GM19328 (cell line): Measurements from ENCODE around the gene TM4SF1.
"Not testable (repeated sequence)": the region's sequence is repeated elsewhere in the genome, so short reads cannot be mapped to it uniquely, and the experiment has no call there.

Source experiments
- ATAC-seq: cut with Tn5 transposase; IDR thresholded peaks from one replicate; pipeline ENCODE4 v1.9.1; 2021; ENCODE audit warnings: mild to moderate bottlenecking, moderate library complexity; ENCODE audit not compliant: unreplicated experiment

Gene TM4SF1

DNA sequence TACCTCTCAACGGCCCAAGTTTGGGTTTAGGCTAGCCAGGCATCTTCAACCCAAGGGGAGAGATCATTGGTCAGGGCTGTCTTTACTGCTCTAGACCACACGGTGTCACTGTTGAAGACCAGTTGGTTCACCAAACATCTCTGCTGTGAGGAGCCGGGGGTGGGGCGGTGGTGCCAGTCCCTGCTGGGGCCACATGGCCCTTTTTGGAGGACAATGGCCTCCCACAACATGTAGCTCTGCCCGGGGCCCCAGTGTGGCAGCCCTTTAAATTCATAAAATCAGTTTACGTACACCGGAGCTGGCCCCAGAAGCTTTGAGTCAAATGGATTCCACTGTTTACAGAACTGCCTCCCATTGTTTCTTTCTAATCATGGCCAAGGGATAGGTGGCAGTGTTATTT lies 24.9 kb downstream of the TM4SF1 start:
- peak; percentile 75 for ATAC-seq

DNA sequence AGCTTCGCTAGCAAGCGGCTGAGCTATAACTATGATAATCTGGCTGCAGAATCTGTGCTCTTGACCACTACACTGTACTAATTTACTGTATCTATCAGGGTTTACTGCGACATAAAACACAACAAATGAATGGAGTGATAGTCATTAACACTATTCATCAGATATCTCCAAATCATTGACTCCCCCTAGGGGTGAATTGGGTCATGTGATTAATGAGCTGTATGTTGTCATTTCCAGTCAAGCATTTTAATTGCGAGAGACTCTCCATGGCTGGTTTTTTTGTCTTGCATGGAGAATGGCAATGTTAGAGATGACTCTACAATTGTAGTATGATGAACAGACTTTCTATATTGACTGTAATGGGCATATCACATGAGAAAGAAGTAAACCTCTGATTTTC lies 33.5 kb downstream of the TM4SF1 start:
- ATAC-seq: no peak

DNA sequence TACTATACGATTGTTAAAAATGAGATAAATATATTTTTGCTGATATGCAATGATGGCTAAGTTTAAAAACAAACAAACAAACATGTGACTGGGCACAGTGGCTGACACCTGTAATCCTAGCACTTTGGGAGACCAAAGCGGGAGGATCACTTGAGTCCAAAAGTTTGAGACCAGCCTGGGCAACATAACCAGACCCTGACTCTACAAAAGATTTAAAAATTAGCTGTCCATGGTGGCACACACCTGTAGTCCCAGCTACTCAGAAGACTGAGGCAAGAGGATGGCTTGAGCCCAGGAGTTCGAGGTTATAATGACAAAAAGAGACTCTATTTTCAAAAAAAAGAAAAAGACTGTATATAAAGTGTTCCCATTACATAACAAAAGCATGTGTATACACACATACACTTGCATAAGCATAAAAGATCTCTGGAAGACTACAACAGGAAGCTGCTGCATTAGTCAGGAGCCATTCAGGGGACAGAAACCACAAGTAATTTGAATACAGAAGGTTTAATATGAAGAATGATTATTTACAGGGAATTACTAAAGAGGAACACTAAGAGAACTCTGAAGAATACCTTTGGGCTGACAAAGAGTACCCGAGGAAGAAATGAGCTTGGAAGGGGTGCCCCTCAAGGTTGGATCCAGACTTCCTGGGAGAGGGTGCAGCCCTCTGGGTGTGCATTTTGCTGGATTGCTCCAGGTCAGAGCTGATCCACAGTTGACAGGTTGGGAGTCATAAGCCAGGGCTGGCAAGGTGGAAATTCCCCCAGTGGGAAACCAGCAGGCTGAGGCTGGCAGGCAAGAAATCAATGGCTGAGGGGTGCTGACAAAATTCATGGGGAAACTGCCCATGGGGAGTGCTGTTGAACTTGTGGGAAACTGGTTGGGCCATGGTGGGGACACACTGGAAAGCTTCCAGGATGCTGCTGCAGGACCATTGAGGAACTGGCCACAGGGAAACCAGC lies 34.8 kb downstream of the TM4SF1 start:
- no peak for ATAC-seq

DNA sequence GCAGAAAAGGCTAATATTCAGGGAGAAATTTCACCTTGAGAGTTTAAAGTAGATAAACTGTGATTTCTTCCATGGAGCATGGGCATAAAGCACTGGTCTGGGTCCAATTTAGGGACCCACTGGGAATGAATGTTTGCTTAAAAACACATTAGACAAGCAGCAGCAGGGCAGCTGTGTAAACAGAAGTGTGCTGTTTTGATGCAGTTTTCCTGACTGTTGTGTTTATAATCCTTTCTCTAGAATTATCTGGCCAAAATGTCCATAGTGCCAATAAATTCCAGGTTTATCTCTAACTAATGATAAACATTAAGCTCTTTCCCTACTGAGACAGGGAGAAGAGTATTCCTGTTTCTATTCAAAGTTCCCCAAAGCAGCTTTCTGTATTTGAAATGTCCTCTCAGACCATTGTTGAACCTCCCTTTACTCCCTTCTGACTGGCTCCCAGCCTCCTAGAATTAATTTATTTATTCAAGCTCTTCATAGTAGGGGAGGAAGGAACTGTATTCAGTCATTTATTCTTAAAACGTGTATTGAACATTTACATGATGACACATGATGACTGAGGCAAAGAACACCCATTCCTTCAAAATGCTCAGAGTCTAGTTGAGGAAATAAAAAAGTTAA lies 37.0 kb downstream of the TM4SF1 start:
- no peak for ATAC-seq

DNA sequence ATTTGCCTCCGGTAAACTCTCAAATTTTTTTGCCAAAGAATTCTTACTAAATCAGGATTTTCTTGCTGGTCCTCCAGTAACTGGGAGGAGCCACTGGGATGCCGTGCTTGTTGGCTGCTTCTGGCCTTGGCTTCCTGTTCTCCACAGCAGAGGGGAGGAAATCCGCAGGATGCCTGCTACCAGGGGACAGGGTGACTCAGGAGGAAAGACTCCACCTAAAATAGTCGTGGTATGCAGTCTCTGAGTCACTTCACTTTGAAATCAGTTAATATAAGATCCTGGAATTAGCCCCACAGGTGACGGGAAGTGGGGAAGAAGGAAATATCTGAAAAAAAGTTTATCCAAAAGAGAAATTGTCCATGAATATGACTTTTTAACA lies 37.5 kb downstream of the TM4SF1 start:
- no peak for ATAC-seq

DNA sequence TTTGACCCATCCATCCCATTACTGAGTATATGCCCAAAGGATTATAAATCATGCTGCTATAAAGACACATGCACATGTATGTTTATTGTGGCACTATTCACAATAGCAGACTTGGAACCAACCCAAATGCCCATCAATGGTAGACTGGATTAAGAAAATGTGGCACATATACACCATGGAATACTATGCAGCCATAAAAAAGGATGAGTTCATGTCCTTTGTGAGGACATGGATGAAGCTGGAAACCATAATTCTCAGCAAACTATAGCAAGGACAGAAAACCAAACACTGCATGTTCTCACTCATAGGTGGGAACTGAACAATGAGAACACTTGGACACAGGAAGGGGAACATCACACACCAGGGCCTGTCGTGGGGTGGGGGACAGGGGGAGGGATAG lies 40.0 kb downstream of the TM4SF1 start:
- ATAC-seq: not testable (repeated sequence)

DNA sequence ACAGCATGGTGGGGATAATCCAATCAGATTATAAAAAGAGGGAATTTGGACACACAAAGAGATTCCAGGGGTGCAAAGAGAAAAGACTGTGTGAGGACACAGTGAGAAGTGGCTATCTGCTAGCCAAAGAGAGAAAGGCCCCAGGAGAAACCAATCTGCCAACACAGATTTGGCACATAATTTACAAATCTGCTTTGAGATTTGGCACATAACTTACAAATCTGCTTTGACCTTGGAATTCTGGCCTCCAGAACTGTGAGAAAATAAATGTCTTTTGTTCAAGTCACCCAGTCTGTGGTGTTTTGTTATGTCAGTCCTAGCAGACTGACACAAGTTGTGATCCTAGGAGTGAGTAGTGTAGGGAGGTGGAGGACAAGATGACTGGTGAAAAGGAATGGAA lies 40.5 kb downstream of the TM4SF1 start:
- no peak for ATAC-seq

DNA sequence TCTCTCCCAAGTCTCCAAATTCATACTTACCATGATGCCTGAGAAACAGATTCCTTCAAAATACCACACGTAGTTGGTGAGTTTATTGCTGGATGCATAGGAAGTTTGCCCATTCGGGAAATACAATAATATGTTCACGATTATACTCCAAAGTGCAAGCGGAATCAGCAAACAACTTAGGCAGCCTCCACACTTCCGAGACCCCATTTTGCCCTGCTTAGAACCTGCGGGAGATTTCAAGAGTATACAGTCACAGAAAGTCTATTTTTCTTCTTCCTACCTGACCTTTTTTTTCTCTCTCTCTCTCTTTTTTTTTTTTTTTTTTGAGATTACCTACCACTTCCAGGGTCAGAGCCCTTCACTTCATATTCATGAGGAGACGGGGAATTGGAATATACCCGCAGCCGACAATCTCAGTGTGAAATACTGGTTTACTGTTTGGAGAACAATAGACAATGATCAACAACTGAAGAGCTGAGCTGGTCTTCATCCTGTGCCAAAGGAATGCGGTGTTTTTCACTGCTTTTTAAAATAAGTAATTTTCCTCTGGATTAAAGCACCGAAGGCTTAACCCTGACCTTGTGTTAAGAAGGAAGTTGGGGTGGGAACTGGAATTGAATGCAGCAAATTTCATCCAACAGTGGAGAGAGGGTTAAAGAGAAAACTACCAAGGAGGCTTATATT lies 44.1 kb downstream of the TM4SF1 start, which contains the start of gene TM4SF18:
TM4SF18 (minus strand) TSS at position 461 of the 684 bp plus-strand sequence; CDS start at position 207, 254 bp downstream.
- ATAC-seq: no peak

DNA sequence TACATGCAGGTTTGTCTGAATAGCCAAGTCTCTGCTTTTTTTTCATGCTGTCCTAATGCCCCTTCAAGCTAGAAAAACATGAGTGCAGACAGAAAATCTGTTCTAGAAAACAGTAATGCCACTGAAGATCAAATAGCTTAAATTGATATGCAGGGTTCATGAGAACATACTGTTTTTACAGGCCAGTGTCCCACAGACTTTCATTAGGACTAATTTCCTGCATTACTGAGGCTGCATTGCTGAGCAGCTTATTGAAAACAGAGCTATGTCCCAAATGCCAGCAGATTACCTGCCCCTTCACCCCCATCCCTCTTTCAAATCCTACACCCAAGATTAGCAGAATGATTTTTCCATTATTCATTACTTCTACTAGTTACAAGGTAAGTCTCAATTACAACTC lies 44.7 kb downstream of the TM4SF1 start:
- no peak for ATAC-seq

DNA sequence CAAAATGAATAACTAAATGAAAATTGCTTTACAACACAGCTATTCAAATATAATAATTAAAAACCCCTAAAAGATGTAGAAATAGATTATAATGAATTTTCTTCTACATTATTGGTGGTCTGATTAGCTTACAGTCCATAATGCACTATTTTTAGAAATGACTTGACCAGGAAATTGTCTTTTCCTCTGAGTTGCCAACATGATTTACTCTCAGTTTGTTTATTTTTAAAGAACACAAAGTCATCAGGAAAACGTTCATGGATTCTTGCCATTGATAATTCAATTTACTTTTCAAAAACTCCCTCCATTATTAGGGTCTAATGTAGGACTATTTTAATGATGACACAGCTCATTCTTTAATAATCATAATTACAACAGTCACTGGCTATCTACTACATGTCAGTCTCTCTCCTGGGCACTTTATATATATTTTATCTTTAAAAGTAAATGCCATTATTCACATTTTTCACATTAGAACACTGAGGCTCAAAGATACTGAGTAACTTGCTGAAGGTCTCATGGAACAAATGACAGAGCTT lies 45.2 kb downstream of the TM4SF1 start:
- no peak for ATAC-seq

DNA sequence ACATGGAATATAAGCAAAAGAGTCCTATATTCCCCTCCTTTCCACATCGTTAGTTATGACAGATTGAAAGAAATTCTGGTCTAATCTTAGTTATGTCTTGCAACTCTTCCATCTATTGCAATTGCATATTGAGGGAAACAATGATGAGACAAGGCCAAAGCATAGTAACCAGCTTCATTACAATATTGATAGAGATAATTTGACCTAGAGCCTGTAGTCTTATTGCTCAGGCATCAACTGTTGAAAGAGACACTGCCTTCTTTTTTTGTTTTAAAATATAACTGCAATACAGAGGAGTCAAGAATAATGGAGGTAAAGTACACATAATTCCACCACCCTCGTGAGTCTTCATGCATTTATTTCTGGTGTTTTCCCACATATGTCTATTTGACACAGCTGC lies 46.1 kb downstream of the TM4SF1 start:
- ATAC-seq: no peak

DNA sequence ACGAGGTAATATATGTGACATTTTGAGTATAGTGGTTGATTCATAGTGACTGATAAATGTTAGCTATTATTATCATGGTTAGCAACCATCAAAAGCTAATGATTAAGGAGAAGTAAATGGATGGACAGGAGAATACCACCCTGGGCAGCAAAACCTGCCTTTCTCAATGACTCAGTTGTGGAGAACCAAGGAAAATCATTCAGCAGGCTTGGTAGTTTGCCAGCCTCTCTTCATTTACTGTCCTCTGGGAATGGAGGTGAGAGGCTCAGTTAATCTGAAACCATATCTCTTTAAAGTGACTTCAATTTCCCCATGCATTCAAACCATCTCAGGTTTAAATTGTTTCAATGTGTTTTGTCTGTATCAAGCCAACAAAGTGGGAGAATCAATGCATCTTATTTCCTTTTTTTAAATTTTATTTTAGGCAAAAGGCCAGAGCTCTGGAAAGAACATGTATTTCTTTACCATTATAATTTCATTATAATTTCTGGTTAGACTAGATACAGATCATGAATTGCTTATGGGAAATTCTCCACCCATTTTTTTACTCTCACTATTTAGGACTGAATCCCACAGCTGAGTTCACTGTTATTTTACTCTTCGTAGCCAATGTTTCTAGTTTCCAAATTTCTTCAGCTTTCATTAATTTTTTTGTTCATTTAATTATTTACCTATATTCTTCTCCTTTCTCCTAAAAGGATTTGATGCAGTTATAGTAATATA lies 46.7 kb downstream of the TM4SF1 start:
- ATAC-seq: no peak

DNA sequence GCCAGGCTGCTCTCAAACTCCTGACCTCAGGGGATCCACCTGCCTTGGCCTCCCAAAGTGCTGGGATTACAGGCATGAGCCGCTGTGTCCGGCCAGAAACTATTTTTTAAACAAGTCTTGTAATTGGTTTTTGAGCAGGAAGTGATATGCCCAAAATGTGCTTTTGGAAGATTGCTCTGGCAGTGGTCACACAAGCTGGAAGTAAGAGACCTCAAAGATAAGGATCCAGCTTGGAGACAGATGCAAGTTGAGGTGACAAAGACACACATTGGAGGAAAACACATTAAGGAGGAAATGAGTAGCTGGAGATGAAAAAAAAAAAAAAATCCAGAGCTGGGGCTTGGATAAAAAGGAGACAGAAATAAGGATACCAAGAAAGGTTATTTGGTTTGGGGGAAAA lies 50.3 kb downstream of the TM4SF1 start:
- ATAC-seq: no peak

DNA sequence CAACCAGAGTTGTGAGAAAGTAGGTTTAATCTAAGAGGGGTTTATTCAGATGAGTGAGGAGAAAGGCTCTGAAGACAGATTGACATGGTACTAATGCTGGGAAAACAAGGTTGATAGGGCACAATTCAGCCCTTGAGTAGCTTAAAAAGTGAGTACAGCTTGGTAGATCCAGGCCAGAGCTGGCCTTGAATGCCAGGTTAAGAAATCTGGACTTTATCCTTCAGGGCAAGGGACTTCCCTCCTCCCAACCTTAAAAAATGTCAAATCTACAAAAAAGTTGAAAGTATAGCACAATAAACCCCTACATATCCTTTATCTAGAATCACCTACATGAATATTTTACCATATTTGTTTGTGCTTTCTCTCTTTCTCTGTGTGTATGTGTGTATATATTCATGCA lies 51.9 kb downstream of the TM4SF1 start:
- ATAC-seq: no peak

DNA sequence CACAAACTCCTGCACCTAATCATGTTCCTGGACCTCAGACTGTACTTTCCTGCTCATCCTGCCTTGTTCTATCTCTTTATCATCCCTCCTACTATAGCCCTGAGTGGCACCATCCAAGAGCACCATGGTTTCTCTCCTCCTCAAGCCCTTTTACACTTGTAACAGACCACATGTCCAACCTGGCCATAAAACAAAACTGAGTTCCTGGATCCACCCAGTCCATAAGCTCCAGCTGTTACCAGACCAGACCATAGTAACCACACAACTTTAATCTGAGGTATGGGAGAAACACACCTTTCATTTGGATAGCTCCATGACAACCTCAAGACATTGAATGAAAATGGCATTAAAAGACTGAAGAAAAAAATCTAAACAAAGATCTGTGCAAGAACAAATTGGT lies 53.1 kb downstream of the TM4SF1 start:
- no peak for ATAC-seq

DNA sequence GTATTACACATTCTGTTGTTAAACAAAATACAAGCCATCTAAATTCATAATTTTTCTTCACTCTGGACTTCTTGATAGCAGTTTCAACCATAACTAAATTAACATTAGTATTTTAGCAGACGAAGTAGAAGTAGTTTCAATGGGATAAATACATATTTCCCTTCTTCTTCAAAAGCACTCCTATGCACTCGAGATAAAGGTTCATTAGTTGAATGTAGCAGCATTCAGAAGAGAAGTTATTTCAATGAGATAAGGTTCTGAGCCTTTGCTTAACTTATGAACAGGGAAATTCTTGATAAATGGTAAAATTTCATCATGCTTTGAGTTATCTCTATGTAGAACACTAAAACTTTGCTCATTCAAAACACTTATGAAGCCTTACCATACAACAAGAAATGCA lies 55.8 kb downstream of the TM4SF1 start:
- no peak for ATAC-seq

DNA sequence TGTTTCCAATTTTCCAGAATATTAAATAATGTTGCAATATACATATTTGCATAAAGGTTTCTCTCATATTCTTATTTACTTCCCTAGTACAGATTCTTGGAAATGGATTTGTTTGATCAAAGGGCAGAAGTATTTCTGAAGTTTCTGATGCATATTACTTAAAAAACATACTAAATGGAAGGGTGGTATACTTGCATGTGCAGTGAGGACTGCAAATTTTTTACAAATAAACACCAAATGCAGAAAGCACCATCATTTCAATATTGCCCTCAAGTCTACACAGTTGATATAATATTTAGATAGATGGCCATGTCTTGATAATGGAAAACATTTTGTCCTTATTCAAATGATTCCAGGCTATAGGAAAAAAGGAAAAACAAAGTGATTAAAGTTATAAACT lies 56.3 kb downstream of the TM4SF1 start:
- ATAC-seq: no peak

DNA sequence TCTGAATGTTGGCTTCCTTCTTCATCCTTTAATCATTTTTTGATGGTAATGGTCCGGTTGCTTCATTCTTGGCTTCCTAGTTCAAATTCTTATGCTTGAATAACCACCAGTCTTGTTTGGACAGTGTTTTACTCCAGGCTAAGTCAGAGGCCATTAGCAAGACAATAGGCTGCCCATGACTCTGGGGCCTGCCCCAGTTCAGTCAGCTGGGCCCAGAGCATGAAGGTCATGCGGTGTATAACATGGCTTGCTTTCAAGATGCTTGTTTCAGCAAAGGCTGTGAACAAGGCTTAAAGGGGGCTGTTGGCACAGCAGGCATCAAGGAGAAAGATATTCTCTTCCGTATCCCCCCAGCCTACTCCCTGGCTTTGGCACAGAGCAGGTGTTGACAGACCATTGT lies 57.7 kb downstream of the TM4SF1 start:
- ATAC-seq: no peak
